Fibroblast of gingiva (primary cell): Measurements from ENCODE around the gene NDEL1.
"Not testable (repeated sequence)": the region's sequence is repeated elsewhere in the genome, so short reads cannot be mapped to it uniquely, and the experiment has no call there.

Experiments
- DNase-seq: peaks from one replicate; pipeline ENCODE4 v3.0.0-alpha.2; 2011; ENCODE audit warnings: low read depth

The NDEL1 gene, protein sequence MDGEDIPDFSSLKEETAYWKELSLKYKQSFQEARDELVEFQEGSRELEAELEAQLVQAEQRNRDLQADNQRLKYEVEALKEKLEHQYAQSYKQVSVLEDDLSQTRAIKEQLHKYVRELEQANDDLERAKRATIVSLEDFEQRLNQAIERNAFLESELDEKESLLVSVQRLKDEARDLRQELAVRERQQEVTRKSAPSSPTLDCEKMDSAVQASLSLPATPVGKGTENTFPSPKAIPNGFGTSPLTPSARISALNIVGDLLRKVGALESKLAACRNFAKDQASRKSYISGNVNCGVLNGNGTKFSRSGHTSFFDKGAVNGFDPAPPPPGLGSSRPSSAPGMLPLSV

DNA sequence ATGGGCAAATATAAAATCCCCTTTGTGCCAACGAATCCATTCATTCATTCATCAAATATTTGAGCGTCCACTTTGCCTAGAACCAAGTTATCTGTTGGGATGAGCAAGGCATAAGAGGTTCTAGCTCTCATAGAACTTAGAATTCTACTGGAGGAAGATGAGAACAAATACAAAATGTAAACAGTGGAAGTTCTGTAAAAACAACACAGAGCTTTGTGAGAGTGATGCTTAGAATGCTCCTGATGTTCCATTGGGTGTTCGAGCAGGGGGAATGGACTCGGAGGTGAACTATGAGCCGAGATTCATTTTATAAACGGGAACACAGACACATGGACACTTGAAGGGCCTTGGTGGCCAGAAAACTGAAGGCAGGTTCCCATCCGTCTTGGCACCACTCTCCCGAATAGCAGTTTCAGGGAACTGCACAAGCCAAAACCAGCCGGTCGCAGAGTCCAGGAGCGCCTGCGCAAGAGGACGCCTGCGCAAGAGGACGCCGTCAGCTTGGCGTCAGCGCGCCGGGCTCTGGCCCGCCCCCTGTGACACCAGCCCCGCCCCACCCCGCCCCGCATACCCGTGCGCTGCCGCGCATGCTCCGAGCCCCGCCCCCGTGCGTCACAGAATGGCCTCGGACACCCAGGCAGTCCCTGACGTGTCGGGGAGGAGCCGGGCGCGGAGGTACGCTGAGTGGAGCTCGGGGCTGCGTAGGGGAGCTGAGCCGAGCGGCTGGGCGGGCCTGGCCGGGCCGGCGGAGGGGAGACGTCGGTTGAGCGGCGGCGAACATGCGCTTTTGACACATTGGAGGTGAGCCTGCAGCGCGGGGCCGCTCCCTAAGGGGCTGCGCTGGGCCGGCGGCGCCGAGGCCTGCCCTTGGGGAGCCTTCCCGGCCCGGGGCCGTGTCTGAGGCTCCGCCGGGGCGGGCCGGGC is at the start of gene NDEL1:
TSS of gene NDEL1 (plus strand) at position 640 of the 924 bp plus-strand sequence. CDS start 8,388 bp downstream, outside the sequence.
- DNase-seq: peak; percentile 98

GRCh38 chr17:8386841-8387240 is 48.8 kb upstream of the NDEL1 start:
- no peak for DNase-seq

GRCh38 chr17:8387914-8388651 is 47.6 kb upstream of the NDEL1 start:
- no peak for DNase-seq

DNA sequence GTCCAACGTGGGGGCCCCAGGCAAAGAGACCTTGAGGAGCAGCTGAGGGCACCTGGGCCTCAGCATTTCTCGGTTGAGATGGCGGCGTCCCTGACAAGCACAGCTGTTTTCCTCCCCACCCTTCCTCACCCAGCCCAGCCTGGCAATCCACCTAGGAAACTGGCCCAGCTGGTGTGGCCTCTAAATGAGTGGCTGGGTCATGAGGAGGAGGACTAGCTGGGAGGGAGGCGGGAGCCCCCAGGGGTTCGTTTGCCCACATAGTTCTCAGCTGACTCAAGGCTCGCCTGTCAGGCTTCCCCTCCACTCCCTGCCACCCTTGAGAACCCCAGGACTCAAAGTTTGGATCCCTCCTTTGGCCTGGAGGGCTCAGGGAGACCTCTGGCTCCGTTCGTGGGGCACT is 44.0 kb upstream of the NDEL1 start:
- DNase-seq: peak; percentile 21

- DNase-seq: no peak
Observed at GRCh38 chr17:8392274-8392673, 43.4 kb upstream of the NDEL1 start.

- no peak for DNase-seq
Observed at GRCh38 chr17:8392674-8393469, 42.8 kb upstream of the NDEL1 start.

GRCh38 chr17:8393470-8394231 is 42.0 kb upstream of the NDEL1 start:
- DNase-seq: no peak

- DNase-seq: not testable (repeated sequence)
Observed at GRCh38 chr17:8394497-8394896, 41.2 kb upstream of the NDEL1 start.

GRCh38 chr17:8397636-8398035 is 38.0 kb upstream of the NDEL1 start, which contains the start of gene RNF222:
TSS of gene RNF222 (minus strand) at chr17:8397827. CDS start at chr17:8393461, 4,366 bp downstream.
- no peak for DNase-seq

- DNase-seq: no peak
Observed at GRCh38 chr17:8398980-8399379, 36.7 kb upstream of the NDEL1 start.

GRCh38 chr17:8401107-8401506 is 34.6 kb upstream of the NDEL1 start:
- DNase-seq: no peak

- no peak for DNase-seq
Observed at GRCh38 chr17:8402921-8403536, 32.7 kb upstream of the NDEL1 start.

GRCh38 chr17:8405499-8406016 is 30.1 kb upstream of the NDEL1 start:
- DNase-seq: no peak

DNA sequence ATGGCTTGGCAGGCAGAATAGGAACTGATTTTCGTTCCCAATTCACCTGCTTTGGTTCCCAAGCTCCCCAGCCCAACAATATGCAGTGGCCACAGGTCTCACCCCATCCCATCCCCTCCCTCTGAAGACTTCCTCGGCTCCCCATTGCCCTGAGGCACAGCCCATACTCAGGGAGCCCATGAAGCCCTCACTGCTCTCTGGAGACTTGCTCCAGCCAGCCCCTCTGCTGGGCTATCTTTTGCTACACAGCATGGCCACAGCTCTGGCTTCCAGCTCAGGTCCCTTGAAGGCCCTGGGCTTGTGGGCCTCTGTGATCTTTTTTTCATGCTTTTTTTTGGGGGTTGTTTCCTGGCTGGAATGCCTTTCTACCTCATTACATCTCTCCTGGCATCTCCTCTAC is 29.5 kb upstream of the NDEL1 start:
- no peak for DNase-seq

DNA sequence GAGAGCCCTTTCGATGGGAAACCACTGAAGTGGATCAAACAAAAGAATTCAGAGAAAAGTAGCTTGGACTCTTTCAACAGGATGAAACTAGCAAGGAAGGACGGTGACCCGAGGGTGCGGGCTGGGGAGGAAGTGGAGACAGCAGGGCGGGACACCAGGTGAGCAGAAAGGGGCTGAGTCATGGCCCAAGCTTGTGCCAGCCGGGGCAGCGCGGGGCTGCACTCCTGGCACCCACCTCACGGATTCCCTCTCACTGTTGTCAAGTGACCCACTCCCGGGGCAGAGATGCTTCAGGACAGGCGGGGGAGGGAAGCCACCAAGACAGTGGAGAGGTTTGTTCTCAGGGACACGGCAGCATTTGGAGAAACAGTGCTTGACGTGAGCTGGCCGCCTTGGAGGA is 27.3 kb upstream of the NDEL1 start:
- no peak for DNase-seq

GRCh38 chr17:8409966-8410882 is 25.5 kb upstream of the NDEL1 start:
- DNase-seq: peak; percentile 78

DNA sequence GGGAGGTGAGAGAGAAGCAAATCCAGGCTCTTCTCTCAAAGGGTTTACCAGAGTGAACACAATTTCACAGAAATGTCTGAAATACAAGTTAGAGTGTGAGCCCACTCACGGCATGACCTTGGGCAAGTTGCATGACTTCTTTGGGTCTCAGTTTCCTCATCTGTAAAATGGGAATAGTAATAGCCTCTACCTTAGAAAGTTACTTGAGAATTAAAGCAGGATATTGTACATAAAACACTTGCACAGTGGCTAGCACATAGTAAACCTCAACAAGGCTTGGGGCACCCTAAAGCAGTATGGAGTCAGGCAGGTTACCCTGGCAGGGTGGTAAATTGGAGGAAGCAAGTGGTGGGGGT is 24.8 kb upstream of the NDEL1 start:
- no peak for DNase-seq

DNA sequence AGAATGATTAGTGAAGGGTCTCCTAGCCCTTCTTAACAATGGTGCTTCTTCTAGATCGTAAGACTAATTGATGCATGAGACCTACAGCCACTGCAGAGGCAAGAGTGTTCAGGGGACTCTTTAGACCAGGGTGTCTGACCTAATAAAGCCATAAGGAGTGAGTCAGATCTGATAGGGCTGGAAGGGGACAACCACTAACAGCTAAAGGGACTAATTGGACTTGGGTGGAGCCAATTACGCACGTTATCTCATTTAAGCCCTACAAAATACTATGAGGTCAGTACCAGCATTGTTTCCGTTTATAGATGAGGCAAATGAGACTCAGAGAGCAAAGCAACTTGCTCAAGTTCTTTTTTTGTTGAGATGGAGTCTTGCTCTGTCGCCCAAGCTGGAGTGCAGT is 23.6 kb upstream of the NDEL1 start:
- DNase-seq: no peak

DNA sequence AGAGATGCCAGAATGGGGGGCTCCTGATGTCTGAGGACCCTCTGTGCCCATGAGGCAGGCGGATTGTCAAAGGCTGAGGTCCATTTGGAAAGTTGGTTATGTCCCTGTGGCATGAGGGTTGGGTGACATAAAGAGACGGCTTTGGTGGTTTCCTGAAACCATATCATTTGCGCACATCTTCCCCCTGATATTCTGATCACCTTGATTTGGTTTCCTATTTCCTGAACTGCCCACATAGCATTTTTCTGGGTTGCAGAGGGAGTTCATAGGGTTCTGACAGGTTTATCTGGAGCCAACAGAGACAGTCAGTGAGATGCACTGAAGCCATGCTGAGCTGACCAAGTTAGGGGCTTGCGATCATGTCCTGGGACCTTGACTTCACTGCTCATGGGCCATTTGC is 22.4 kb upstream of the NDEL1 start:
- no peak for DNase-seq
